Liver (tissue), 9 donors: Measurements from ENCODE around the gene FAXDC2. TPM values are rescaled to one million over a fixed set of nuclear protein-coding genes. Genes with fewer than 3 reads are reported as not detected.
A peak's percentile ranks its signal among the peaks of the same experiment; 100 is the strongest.

Experiments used
- DNase-seq: peaks from one replicate; pipeline ENCODE4 v3.0.0-alpha.2; 2017; ENCODE audit warnings: low spot score
- H3K27ac ChIP-seq, 2 donors: one replicate each; pipeline ENCODE4 v1.7.0; 2013; ENCODE audit warnings: inconsistent platforms in 2 of 2, low read length in 2 of 2, control low read depth in 1 of 2, low read depth in 1 of 2, mild to moderate bottlenecking in 1 of 2
- H3K27me3 ChIP-seq, 4 donors: one replicate each; pipeline versions ENCODE4 v1.6.1 to v1.7.0; 2013; ENCODE audit warnings: low read length in 3 of 4, inconsistent platforms in 1 of 4, mild to moderate bottlenecking in 1 of 4, moderate library complexity in 1 of 4; ENCODE audit not compliant: control insufficient read depth in 4 of 4, insufficient read depth in 4 of 4
- H3K36me3 ChIP-seq, 4 donors: one replicate each; pipeline versions ENCODE4 v1.6.1 to v1.7.0; 2013; ENCODE audit warnings: low read length in 3 of 4, mild to moderate bottlenecking in 3 of 4, low read depth in 1 of 4, moderate library complexity in 1 of 4; ENCODE audit not compliant: control insufficient read depth in 4 of 4, insufficient read depth in 3 of 4
- H3K4me1 ChIP-seq, 4 donors: one replicate each; pipeline versions ENCODE4 v1.6.1 to v1.7.0; 2013; ENCODE audit warnings: low read length in 3 of 4, mild to moderate bottlenecking in 3 of 4, moderate library complexity in 1 of 4; ENCODE audit not compliant: control insufficient read depth in 4 of 4, insufficient read depth in 4 of 4
- H3K4me3 ChIP-seq, 3 donors: one replicate each; pipeline versions ENCODE4 v1.6.1 to v1.7.0; 2013; ENCODE audit warnings: low read length in 3 of 3, control low read depth in 1 of 3, low read depth in 1 of 3, mild to moderate bottlenecking in 1 of 3
- H3K9ac ChIP-seq, 2 donors: one replicate each; pipeline ENCODE4 v1.7.0; 2013; ENCODE audit warnings: low read length in 2 of 2, mild to moderate bottlenecking in 2 of 2, moderate library complexity in 2 of 2, control low read depth in 1 of 2, low read depth in 1 of 2
- H3K9me3 ChIP-seq, 4 donors: one replicate each; pipeline versions ENCODE4 v1.6.1 to v1.7.0; 2013; ENCODE audit warnings: low read length in 3 of 4; ENCODE audit not compliant: control insufficient read depth in 4 of 4
- ATF3 ChIP-seq: IDR thresholded peaks from 2 replicates; pipeline ENCODE4 v1.6.1; 2016; ENCODE audit warnings: antibody characterized with exemption
- CTCF ChIP-seq: fragments of 150-350 bp; IDR thresholded peaks from 2 replicates; pipeline ENCODE4 v1.5.1; 2017; ENCODE audit warnings: improper control_type of control experiment, low read depth, low read length; ENCODE audit not compliant: missing input control
- EGR1 ChIP-seq, 2 donors: IDR thresholded peaks; 2 replicates each; pipeline ENCODE4 v1.6.1; 2016 to 2018; ENCODE audit warnings: antibody characterized with exemption in 2 of 2, low read depth in 2 of 2
- FOXA1 ChIP-seq: IDR thresholded peaks from 2 replicates; pipeline ENCODE4 v1.6.1; 2016; ENCODE audit warnings: antibody characterized with exemption
- FOXA2 ChIP-seq: IDR thresholded peaks from 2 replicates; pipeline ENCODE4 v1.6.1; 2016; ENCODE audit warnings: antibody characterized with exemption
- GABPA ChIP-seq, 2 donors: IDR thresholded peaks in 1 of 2; conservative IDR thresholded peaks in 1 of 2; 2 replicates each; pipeline ENCODE4 v1.6.1; 2016; ENCODE audit warnings: antibody characterized with exemption in 2 of 2, mild to moderate bottlenecking in 1 of 2, moderate library complexity in 1 of 2
- HNF4A ChIP-seq, 2 donors: conservative IDR thresholded peaks; 2 replicates each; pipeline ENCODE4 v1.6.1; 2016; ENCODE audit warnings: antibody characterized with exemption in 2 of 2, mild to moderate bottlenecking in 2 of 2
- HNF4G ChIP-seq: IDR thresholded peaks from 2 replicates; pipeline ENCODE4 v1.6.1; 2016; ENCODE audit warnings: antibody characterized with exemption
- JUND ChIP-seq, 2 donors: IDR thresholded peaks; 2 replicates each; pipeline ENCODE4 v1.6.1; 2016; ENCODE audit warnings: antibody characterized with exemption in 2 of 2
- MAX ChIP-seq: IDR thresholded peaks from 2 replicates; pipeline ENCODE4 v1.6.1; 2016; ENCODE audit warnings: antibody characterized with exemption
- NR2F2 ChIP-seq: IDR thresholded peaks from 2 replicates; pipeline ENCODE4 v1.6.1; 2016; ENCODE audit warnings: antibody characterized with exemption
- RAD21 ChIP-seq, 2 donors: IDR thresholded peaks; 2 replicates each; pipeline ENCODE4 v1.6.1; 2016; ENCODE audit warnings: antibody characterized with exemption in 2 of 2, mild to moderate bottlenecking in 2 of 2
- REST ChIP-seq: IDR thresholded peaks from 2 replicates; pipeline ENCODE4 v1.6.1; 2016; ENCODE audit warnings: antibody characterized with exemption, mild to moderate bottlenecking
- RXRA ChIP-seq, 2 donors: IDR thresholded peaks; 2 replicates each; pipeline ENCODE4 v1.6.1; 2017 to 2018; ENCODE audit warnings: antibody characterized with exemption in 2 of 2, mild to moderate bottlenecking in 1 of 2
- TAF1 ChIP-seq: conservative IDR thresholded peaks from 2 replicates; pipeline ENCODE4 v1.6.1; 2016; ENCODE audit warnings: antibody characterized with exemption, mild to moderate bottlenecking
- YY1 ChIP-seq: IDR thresholded peaks from 2 replicates; pipeline ENCODE4 v1.6.1; 2016; ENCODE audit warnings: antibody characterized with exemption, mild to moderate bottlenecking
- ZBTB33 ChIP-seq: IDR thresholded peaks from 2 replicates; pipeline ENCODE4 v1.6.1; 2016; ENCODE audit warnings: antibody characterized with exemption
- WGBS: extraction: QIAGEN DNeasy Blood & Tissue Kit; methylation state at CpG from one replicate; pipeline ENCODE4 v1.1.7; 2013; 5-methylcytosine and 5-hydroxymethylcytosine counted together
- polyA plus RNA-seq, 2 donors: library from polyadenylated mRNA; stranded (reverse) in 1 of 2; unstranded in 1 of 2; fragments of 200-250 nt in 1 of 2; fragments of >200 nt in 1 of 2; fragmentation: Nextera tagmentation in 1 of 2; extraction: Ambion mirVana in 1 of 2; gene quantifications; one replicate each; pipeline versions ENCODE4 v1.2.1 to v1.2.3, GENCODE V29; 2013 to 2015
- total RNA-seq, 2 donors: library from RNA; depleted of rRNA; stranded (reverse); fragments of >200 nt; gene quantifications; one replicate each; pipeline ENCODE4 v1.2.3, GENCODE V29; 2014
- donor health status: healthy.
- donor health status: healthy.
- donor health status: healthy.
- donor health status: healthy.
- donor health status: healthy.

FAXDC2 gene
- total and polyA plus RNA-seq, 4 donors: 27.5 to 110 (median 64.5) TPM

GRCh38 chr5:154811653-154812465 lies 38.5 kb downstream of the FAXDC2 start:
- TF ChIP-seq HNF4G (no peak), REST (no peak), CTCF (peak; percentile 92), RAD21 (IDR thresholded peaks at IDR 0.05) (peak; percentile 96 to 98)
- no peak overlapping the region for H3K4me3 ChIP-seq
- H3K27me3 ChIP-seq: no peaks in the 10 kb centered on the region
- no peak overlapping the region for H3K9ac ChIP-seq
- H3K27ac ChIP-seq: no peak overlapping the region
- DNase-seq: peak; percentile 75
- H3K9me3 ChIP-seq: no peaks in the 10 kb centered on the region
- 30% methylated on average over 3 of the region's 3 CpGs for WGBS
- H3K36me3 ChIP-seq: peaks cover 2 to 46% (median 37%) of the 10 kb centered on the region in 4 donors
- peaks cover 3 to 29% (median 20%) of the 10 kb centered on the region in 4 donors for H3K4me1 ChIP-seq

GRCh38 chr5:154811239-154811638 lies 39.2 kb downstream of the FAXDC2 start:
- peaks cover 3 to 27% (median 20%) of the 10 kb centered on the region in 4 donors for H3K4me1 ChIP-seq
- WGBS: 77% methylated on average over 7 of the region's 7 CpGs
- no peak overlapping the region for H3K9ac ChIP-seq
- no peaks in the 10 kb centered on the region for H3K27me3 ChIP-seq
- no peak overlapping the region for H3K4me3 ChIP-seq
- H3K36me3 ChIP-seq: peaks cover 2 to 47% (median 42%) of the 10 kb centered on the region in 4 donors
- TF ChIP-seq EGR1 (IDR thresholded peaks at IDR 0.05; ENCODE audit: low read depth in 2 of 2) (no peak), YY1 (no peak), HNF4A (conservative IDR thresholded peaks at IDR 0.05) (no peak), GABPA (IDR thresholded peaks at IDR 0.05 in 1 of 2, conservative IDR thresholded peaks at IDR 0.05 in 1 of 2) (no peak)
- no peaks in the 10 kb centered on the region for H3K9me3 ChIP-seq
- DNase-seq: no peak
- no peak overlapping the region for H3K27ac ChIP-seq

GRCh38 chr5:154806176-154806575 lies 44.2 kb downstream of the FAXDC2 start:
- Histone ChIP-seq H3K9me3 (no peaks in the 10 kb centered on the region), H3K36me3 (peaks cover 14 to 72% (median 67%) of the 10 kb centered on the region in 4 donors), H3K27me3 (no peaks in the 10 kb centered on the region), H3K4me3 (no peak overlapping the region), H3K4me1 (peaks cover 0 to 3% (median under 1%) of the 10 kb centered on the region in 4 donors), H3K27ac (no peak overlapping the region), H3K9ac (no peak overlapping the region)
- WGBS: 68% methylated on average over 4 of the region's 4 CpGs
- no peak for DNase-seq
- TF ChIP-seq HNF4G: no peak
- TF ChIP-seq ATF3: no peak
- no peak for TF ChIP-seq JUND (IDR thresholded peaks at IDR 0.05)
- no peak for TF ChIP-seq ZBTB33
- TF ChIP-seq CTCF: no peak
- no peak for TF ChIP-seq FOXA1
- no peak for TF ChIP-seq MAX
- no peak for TF ChIP-seq RXRA (IDR thresholded peaks at IDR 0.05)
- TF ChIP-seq YY1: no peak
- TF ChIP-seq HNF4A (conservative IDR thresholded peaks at IDR 0.05): no peak
- TF ChIP-seq RAD21 (IDR thresholded peaks at IDR 0.05): no peak
- no peak for TF ChIP-seq NR2F2
- TF ChIP-seq FOXA2: no peak
- TF ChIP-seq TAF1: no peak
